ENCODE data around the gene SELPLG.
A peak's percentile ranks its signal among the peaks of the same experiment; 100 is the strongest.
"Not testable (repeated sequence)": the region's sequence is repeated elsewhere in the genome, so short reads cannot be mapped to it uniquely, and the experiment has no call there.

SELPLG gene, protein sequence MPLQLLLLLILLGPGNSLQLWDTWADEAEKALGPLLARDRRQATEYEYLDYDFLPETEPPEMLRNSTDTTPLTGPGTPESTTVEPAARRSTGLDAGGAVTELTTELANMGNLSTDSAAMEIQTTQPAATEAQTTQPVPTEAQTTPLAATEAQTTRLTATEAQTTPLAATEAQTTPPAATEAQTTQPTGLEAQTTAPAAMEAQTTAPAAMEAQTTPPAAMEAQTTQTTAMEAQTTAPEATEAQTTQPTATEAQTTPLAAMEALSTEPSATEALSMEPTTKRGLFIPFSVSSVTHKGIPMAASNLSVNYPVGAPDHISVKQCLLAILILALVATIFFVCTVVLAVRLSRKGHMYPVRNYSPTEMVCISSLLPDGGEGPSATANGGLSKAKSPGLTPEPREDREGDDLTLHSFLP

DNA sequence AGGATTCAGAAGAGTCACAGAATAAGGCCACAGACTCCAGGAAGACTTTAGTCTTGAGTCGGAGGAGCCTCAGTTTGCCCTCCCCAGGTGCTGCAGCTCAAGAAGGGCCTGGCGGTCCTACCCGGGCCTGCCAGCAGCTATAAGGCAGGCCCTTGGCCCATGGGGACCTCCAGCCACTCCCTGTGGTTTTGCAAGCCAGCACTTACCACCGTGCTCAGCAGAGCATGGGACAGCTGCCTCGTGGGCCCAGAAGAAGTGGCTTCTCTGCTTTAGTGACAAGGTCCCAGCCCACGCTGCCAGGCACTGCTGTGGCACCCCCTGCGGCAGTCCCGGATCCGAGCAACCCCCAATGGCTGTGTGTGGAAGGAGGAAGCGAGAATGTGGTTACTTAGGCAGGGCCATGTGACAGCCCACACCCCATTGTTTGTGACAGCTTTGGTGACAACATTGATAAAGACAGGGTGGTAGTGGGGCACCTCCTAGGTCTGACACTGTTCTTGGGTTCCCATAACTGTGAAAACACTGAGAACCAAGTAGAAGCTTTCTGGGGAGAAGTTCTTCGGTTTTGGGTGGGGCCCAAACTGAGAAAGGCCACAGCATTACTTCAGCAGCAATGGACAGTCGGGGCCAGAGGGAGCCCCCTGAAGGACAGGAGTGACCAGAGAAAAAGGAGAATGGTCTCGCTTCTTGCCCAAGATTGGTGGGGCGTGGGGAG is at the start of gene SELPLG:
Gene SELPLG (minus strand): TSS at position 361 of the 715 bp plus-strand sequence. CDS start 9,587 bp downstream, outside the sequence.
- DNase-seq (ENCODE audit: low read depth): peak; percentile 74

DNA sequence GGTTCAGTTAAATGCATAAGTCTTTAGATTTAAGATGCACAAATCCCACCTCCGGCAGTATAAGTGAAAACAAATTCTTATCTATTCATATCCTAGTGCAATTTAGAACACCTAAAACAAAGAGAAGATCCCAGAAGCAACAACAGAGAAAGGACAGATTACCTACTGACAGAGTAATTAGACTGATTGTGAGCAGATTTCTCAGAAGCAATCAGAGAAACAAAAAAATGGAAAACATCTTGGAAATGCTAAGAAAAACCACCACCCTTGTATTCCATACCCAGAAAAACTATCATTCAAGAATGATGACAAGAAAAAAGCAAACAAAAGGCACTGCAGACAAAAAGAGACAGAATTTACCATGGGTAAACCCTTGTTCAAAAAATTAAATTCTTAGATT is 47.6 kb upstream of the SELPLG start:
- no peak for DNase-seq (ENCODE audit: low read depth)

DNA sequence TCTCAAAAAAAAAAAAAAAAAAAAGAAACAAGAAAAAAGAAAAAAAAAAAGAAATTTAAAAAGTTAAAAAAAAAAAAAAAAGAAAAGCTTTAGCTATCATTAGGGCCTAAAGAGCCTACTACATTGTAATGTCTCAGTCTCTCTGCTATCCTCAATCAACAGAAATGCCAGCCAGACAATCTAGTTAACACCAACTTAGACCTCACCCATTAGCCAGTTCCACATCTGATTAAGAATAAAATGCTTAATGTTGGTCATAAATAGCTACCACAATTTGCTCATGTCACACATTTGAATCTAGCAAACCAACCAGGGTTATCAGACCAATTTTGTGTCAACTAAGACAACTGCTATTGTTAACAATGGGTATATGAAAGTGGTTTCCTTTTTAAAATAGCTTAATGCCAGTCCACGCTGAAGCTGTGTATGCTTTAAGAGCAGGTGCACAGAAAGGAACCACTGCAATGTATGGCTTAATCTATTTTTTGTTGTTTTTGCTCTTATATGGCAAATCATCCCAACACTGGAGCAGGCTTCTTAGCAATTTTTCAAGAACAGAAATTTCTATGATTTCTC is 45.5 kb upstream of the SELPLG start:
- no peak for DNase-seq (ENCODE audit: low read depth)

DNA sequence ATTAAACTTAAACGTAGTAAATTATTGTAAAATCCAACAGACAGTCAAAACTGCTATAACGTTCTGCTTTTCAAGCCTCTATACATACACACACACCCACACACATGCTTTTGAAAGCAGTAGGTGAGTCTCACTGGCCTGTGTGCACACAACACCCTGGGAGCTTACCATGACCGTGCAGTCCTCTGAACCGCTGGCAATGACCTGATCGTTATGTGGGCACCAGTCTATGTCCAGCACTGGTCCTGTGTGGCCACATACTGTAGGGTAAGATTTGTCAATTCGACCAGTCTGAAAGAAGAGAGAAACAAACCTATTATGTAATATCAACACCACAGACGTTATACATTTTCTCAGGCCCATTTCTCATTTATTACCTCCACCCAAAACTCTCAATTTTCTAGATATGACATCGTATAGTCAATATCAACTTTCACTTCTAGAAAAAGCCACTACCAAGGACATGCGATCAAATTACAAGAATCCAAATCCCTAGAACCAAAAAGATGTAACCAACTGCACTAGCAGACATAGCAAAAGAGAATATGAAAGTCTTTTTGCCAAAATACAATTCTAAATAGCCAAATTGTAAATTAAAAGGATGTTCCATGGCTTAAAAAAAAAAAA is 44.5 kb upstream of the SELPLG start:
- no peak for DNase-seq (ENCODE audit: low read depth)

DNA sequence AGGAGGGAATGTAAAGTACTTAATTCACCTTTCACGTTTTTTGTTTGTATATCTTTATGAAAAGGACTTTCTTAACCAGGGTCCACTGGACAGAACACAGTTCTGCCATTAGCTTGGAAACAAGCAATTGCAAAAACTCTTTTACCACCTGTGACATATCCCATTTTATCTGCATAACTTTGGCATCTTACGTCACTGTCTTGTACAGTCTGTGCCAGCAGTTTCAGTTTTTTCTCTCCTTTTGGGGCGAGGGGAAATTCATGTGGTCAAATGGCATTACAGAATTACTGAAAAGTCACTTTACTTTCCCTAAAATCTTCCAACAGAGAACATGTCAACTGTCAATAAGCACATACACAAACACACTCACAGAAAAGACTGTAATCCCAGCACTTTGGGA is 43.7 kb upstream of the SELPLG start:
- no peak for DNase-seq (ENCODE audit: low read depth)

DNA sequence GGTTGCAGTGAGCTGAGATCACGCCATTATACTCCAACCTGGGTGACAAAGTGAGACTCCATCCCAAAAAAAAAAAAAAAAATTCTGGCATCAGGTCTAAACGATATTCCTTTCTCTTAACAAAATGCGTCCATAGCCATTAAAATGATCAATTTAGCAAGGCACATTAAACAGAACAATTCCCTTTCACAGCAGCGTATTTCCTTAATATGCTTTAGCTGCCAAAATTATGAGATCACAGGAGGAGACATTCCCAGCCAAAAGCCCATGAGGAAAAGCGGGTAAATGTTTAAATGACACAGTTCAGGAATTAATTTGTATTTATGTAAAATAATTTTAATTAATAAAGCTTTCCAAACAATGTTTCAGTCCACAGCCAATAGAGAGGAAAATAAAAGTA is 43.0 kb upstream of the SELPLG start:
- DNase-seq (ENCODE audit: low read depth): no peak

DNA sequence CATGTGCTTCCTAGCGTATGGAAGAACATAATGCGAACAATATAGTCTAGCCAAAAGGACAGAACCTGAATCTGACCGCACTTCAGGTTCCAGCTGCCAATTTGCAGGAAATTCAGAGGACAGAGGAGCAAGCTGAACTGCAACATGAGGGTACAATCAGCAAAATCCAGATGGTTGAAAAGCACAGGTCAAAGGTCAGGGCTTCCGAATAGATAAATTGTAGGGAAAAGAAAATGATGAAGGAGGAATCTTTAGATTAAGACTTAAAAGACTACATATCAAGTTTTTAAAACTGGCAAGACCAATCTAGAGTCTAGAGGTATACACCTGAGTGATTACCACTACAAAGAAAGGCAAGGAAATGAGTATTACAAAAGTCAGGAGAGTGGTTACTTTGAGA is 42.1 kb upstream of the SELPLG start:
- DNase-seq (ENCODE audit: low read depth): no peak

DNA sequence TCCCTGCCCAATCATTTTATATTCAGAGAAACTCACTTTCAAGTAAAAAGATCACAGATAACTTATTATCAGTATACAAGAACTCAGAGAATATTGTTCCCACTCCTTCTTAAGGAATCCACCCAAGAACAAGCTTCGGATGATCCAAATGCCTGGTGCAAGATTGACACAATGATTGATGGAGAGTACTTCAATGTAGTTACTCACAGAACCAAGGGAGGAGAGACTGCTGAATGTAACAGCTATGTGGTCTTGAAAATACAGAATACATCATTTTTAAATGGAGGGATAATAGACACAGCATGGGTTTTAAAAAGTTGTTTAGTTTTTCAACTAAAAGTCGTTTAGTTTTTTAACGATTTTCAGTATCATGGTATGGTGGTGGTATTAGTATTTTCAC is 38.4 kb upstream of the SELPLG start:
- DNase-seq (ENCODE audit: low read depth): no peak

DNA sequence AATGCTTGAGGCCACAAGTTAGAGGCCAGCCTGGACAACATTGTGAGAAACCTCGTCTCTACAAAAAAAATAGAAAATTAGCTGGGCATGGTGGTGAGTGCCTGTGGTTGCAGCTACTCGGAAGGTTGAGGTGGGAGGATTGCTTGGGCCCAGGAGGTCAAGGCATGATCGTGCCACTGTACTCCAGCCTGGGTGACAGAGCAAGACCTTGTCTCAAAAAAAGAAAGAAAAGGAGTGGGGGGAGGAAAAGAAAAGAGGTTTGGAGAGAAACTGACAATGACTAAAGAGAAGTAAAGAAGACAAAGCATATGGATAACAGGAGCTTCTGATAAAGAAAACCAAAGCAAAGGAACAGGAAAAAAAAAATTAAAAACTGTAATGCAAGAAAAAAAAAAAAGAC is 37.4 kb upstream of the SELPLG start:
- no peak for DNase-seq (ENCODE audit: low read depth)

DNA sequence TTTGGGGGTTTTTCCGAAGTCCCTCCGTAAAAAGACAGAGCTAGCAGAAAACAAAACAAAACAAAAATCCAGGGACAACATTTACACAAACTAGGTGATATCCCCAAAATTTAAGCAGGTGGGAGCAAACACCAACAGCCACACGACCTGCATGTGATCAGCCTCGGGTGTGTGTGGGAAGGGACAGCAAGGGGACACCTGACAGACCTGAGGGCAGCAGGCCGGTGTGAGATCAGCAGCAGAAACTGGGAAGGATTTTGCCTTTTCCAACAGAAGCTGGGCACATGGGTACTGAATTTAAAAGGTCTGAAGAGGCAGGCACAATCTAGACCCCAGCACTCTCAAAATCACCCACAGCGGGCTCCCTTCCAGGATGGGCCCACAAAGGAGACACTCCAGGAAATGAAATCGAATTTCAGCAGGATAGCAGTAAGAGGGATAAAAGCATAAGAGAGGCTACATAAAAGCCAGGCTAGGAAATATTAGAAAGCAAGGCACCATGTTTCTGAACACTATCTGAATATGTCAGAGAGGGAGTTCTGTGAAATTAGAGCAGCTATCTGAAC is 36.5 kb upstream of the SELPLG start:
- DNase-seq (ENCODE audit: low read depth): no peak

DNA sequence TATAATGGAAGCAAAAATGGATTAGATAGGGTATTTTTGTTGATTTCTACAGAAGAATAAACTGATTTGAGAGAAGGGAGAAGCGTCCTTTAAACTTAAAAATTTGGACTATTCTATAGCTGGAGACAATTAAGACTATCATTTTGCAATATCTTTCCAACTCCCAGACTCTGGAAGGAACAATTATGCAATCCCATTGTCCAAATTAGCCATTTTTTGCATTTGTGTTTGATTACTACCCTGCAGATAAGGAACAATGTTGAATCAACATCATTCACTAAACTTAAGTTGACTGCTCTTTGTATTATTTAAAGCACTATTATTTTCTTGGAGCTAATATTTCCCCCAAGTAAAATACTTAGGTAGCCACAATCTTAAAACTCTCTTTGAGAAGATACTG is 34.8 kb upstream of the SELPLG start:
- no peak for DNase-seq (ENCODE audit: low read depth)

DNA sequence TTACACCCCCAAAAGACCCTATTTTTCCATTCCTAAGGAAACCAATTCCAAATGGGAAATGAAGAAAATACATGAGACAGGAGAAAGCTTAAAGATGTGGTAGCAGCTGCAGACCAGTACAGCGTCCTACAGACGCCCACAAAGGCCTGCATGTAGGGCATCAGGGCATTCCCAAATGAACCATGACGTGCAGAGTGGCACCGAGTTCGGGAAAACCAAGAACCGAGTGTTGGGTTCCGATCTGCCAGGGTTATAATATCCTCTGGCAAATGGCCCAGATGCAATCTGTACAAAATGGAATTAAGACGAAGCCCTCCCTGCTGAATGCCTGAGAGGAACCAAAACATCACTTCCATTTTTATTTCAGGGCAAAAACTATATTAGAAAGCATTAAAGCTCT is 34.4 kb upstream of the SELPLG start:
- DNase-seq (ENCODE audit: low read depth): no peak

DNA sequence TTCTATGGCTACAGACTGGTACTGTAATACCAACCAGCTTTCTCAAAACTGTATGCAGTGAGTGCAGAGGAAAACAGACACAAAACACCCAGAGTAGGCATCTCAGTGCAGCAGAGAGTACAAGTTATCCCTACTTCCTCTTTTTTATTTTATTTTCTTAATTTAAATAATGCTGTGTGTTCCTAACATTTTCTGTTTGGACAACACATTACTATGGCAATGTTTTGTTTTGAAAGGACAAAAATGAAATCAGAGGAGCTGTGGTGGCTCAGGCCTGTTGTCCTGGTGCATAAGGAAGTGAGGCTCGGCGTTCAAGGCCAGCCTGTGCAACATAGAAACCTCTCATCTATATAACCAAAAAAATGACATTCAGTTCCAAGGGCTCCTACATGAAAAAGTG is 33.7 kb upstream of the SELPLG start:
- no peak for DNase-seq (ENCODE audit: low read depth)

DNA sequence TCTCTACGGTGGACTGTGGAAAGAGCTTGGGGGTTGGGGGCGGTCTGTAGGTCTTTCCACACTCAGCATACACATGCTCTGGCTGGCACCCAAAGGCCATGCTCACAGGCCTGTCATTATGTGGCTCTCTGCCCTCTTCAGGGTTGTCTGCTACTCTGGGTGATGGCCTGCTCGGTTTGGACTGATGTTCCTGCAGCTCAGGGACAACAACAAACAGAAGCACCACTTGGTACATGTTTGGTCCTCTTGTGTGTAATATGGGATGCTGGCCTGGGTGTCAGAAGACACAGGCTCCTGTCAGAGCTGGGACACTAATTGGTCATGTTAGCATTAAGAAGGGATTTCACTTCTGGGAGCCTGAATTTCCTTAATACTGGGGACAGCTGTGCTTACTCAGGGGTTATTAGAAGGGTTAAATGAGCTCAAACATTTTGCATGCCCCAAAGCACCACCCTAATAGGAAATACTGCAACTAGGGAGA is 32.7 kb upstream of the SELPLG start:
- DNase-seq (ENCODE audit: low read depth): no peak

DNA sequence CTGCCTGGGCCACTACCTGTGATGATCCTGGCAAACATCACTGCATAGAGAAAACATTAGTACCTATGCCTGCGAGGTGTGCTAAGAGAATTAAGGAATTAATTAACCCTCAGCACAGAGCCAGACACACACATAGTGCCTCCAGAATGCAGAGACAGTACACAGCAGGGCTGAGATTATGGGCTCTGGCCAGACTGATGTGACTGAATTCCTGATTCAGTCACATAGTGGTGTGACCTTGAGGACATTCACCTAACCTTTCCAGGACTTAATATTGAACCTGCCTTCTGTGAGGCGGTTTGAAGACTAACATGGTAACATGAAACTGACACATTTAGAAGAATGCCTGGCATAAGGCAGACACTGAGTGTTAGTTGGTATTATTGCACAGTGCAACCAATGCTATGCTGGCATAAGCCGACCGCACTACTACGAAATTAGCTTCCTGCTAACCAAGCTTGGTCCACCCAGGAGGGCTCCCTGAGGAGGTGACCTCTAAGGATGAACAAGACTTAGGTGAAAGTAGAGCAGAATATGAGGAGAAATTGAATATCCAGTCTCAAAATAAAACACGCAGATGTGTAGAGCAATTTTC is 32.0 kb upstream of the SELPLG start:
- no peak for DNase-seq (ENCODE audit: low read depth)

DNA sequence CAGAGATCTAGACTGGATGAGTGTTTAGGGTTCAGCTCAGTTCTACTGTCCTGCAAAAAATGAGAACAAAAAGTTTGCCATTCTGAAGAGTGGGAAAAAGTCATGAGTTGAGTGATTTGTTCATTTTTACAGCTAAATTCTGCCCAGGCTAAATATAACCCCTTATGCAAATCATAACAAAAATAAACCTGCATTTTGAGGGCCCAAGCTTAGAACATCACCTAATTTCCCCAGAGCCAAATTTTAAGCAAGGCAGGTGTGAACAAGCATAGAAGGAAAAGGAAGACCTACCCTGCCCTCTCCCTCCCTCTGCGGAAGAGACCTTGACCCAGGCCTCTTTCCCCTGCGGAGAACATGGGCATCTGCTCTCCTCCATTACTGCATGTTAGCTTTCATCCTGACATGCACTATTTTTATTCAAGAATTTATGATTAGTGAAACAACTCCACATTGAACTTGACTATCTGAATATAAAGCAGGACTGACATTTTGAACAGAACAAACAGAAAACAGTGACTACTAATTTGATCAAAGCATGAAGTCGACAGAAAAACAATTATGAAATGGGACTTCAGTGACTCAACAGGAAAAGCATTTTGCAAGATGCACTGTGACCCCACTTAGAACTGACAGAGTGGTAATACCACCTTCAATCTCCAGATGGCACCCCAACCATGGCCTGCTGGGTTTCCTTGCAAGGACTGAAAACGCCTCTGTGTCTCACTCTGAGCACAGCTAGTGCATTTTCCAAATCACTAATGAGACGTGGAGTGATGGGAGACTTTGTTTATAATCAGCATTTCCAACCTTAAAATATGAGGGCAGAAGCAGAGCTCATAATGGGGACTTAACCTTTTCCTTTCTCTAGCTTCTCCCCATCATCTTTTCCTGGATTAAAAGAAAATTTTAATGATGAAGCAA is 30.9 kb upstream of the SELPLG start:
- DNase-seq (ENCODE audit: low read depth): peak; percentile 64

DNA sequence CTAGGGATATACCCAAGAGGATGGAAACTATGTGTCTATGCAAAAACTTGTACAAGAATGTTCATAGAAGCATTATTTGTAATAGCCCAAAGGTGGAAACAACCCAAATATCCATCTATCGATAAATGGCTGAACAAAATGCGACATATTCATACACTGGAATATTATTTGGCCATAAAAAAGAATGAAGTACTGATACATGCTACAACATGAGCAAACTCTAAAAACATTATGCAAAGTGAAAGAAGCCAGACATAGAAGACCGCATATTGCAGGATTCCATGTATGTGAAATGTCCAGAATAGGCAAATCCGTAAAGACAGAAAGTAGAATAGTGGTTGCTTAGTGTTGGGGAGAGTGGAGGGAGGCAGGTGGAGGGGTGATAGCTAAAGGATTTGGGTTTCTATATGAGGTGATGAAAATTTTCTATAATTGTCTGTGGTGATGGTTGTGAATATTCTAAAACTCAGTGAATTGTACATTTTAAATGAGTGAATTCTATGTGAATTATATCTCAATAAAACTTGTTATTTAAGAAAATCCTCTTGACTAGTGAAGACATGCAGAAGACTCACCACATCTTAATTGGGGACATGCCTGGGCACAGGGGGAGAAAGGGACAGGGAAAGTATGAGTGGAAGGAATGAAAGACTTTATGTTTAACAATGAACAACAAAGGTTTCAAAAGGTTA is 29.8 kb upstream of the SELPLG start:
- no peak for DNase-seq (ENCODE audit: low read depth)

DNA sequence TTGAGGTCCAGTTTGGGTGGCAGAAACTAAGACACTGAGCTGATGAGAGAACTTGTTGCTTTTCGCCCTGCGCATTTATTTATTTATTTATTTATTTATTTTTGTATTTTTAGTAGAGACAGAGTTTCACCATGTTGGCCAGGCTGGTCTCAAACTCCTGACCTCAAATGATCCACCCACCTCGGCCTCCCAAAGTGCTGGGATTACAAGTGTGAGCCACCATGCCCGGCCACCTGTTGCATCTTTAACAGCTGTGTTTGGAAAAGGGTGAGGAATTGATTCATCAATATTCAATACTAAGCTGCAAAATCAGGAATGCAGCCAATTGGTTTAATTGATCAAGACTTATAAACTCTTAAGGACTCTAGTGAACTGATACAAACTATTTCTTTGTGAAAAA is 24.4 kb upstream of the SELPLG start:
- not testable (repeated sequence) for DNase-seq (ENCODE audit: low read depth)

DNA sequence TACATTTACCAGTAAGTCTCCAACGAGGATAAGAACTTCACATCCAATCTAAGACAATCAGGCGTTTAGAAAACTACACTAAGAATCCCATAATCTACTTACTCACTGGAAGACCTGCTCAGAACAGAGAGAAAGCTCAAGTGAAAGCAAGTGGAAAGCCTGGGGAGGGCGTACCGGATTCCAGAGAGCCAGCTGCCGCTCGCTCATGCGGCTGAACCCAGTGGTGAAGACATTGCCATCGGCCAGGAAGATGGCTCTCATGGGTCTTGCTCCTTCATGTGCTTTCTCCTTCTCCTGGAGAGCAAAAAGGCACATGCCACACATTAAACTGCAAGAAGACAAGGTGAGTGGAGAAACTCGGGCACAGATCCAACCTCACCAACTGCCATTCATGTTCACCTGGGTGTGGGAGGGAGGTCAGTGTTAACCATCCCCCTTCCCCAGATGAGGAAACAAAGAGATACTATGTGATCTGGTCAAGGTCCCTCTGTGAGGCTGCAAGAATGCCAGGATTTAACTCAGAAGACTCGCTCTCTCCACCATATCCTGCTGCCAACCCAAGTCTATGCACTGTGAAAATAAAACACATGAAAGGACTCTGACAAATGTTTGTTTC is 23.5 kb upstream of the SELPLG start:
- no peak for DNase-seq (ENCODE audit: low read depth)

DNA sequence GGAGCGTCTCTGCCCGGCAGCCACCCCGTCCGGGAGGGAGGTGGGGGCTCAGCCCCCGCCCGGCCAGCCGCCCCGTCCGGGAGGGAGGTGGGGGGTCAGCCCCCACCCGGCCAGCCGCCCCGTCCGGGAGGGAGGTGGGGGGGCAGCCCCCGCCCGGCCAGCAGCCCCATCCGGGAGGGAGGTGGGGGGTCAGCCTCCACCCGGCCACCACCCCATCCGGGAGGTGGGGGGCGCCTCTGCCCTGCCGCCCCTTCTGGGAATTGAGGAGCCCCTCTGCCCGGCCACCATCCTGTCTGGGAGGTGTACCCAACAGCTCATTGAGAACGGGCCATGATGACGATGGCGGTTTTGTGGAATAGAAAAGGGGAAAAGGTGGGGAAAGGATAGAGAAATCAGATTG is 22.6 kb upstream of the SELPLG start:
- not testable (repeated sequence) for DNase-seq (ENCODE audit: low read depth)
